Upper lobe of left lung (tissue), 6 donors: ENCODE data around the gene ATAD1. TPM values are rescaled to one million over a fixed set of nuclear protein-coding genes. Genes with fewer than 3 reads are reported as not detected.

ENCODE experiments used
- ATAC-seq, 2 donors: fragments of 200-7000 bp; cut with Tn5 transposase; one replicate each; pipeline ENCODE4 v1.9.1; 2022; ENCODE audit warnings: mild to moderate bottlenecking in 2 of 2, moderate library complexity in 2 of 2; ENCODE audit not compliant: low FRiP score in 2 of 2
- DNase-seq, 2 donors: peaks; one replicate each; pipeline ENCODE4 v3.0.0-alpha.2; 2019 to 2020
- H3K27ac ChIP-seq, 4 donors: fragments of 200-600 bp; sonication (generic); one replicate each; pipeline ENCODE4 v1.5.1; 2016 to 2019
- H3K27me3 ChIP-seq, 4 donors: fragments of 200-600 bp; sonication (generic); one replicate each; pipeline ENCODE4 v1.5.1; 2017 to 2019
- H3K36me3 ChIP-seq, 4 donors: fragments of 200-600 bp; sonication (generic); one replicate each; pipeline ENCODE4 v1.5.1; 2016 to 2019
- H3K4me1 ChIP-seq, 4 donors: fragments of 200-600 bp; sonication (generic); one replicate each; pipeline ENCODE4 v1.5.1; 2018 to 2019
- H3K4me3 ChIP-seq, 4 donors: fragments of 200-600 bp; sonication (generic); one replicate each; pipeline ENCODE4 v1.5.1; 2017 to 2019; ENCODE audit warnings: mild to moderate bottlenecking in 2 of 4, moderate library complexity in 1 of 4
- H3K9me3 ChIP-seq, 4 donors: fragments of 200-600 bp; sonication (generic); one replicate each; pipeline ENCODE4 v1.5.1; 2018 to 2019
- EP300 ChIP-seq, 4 donors: sonication (generic); formaldehyde crosslinking; IDR thresholded peaks; one replicate each; pipeline ENCODE4 v1.5.1; 2017; ENCODE audit warnings: antibody characterized with exemption in 4 of 4, control low read depth in 2 of 4
- POLR2A ChIP-seq, 4 donors: fragments of 450-650 bp; IDR thresholded peaks; one replicate each; pipeline ENCODE4 v1.5.1; 2016 to 2017; ENCODE audit warnings: antibody characterized with exemption in 4 of 4, mild to moderate bottlenecking in 2 of 4
- POLR2AphosphoS5 ChIP-seq, 2 donors: sonication (generic); formaldehyde crosslinking; IDR thresholded peaks; one replicate each; pipeline ENCODE4 v1.5.1; 2017; ENCODE audit warnings: antibody characterized with exemption in 2 of 2
- WGBS, 2 donors: methylation state at CpG; one replicate each; pipeline ENCODE4 v1.1.5; 2017 to 2018; 5-methylcytosine and 5-hydroxymethylcytosine counted together
- total RNA-seq, 6 donors: library from RNA; depleted of rRNA in 4 of 6; stranded (reverse); fragments of >200 nt in 4 of 6; gene quantifications; one replicate each; pipeline versions ENCODE4 v1.1.0 to v1.2.1, GENCODE V29; 2016 to 2021
- TF ChIP-seq, protein P1 (sequence below), 6 experiments: fragments of 450-650 bp in 4 of 6; fragments of 200-600 bp in 2 of 6; sonication (generic) in 2 of 6; IDR thresholded peaks; one replicate each; pipeline ENCODE4 v1.5.1; 2016 to 2019; ENCODE audit warnings: antibody characterized with exemption in 6 of 6
- donor health status: DM: no; HTN: no; CAD: no; lungs with moderate emphysema.
- donor health status: DM: no; HTN: yes; CAD: no; lungs with severe emphysema.

The ATAD1 gene
- total RNA-seq, 6 donors from 2014 or later: 6.3 to 66.9 (median 36.2) TPM

DNA sequence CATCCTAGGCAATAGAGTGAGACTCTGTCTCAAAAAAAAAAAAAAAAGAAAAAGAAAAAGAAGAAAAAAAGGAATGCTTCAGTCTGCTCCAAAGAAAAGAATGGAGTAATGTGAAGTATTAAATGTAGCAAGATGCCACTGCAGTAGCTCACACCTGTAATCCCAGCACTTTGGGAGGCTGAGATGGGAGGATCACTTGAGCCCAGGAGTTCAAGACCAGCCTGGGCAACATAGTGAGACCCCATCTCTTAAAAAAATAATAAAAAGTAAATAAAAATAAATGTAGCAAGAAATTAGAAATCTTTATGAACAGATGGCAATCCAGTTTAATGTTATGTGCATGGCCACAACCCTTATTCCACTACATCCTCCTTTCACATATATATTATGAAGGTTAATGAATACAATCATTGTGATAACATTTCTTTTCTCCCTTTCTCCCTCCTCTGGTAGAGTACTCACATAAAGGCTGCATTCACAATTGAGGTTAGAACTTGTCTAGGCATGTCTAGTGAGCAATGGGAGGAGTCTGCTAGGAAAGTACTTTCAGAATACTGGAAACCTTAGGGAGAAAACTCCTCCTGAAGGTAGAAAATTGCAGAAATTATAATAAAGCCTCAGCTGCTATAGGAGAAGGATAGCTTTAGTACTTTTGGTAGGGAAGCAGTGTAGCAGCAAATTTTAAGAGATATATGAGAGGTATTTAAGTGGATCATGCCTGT is 24.9 kb upstream of the ATAD1 start:
- Histone ChIP-seq H3K36me3 (no peaks in the 10 kb centered on the region), H3K4me3 (no peak overlapping the region), H3K4me1 (peaks cover 0 to 3% (median 0%) of the 10 kb centered on the region in 4 donors), H3K27ac (no peak overlapping the region), H3K9me3 (no peaks in the 10 kb centered on the region), H3K27me3 (no peaks in the 10 kb centered on the region)
- DNase-seq (no peak), ATAC-seq (peak in 1 of 2 donors; percentile 16)
- TF ChIP-seq EP300 (IDR thresholded peaks at IDR 0.05) (no peak), POLR2AphosphoS5 (IDR thresholded peaks at IDR 0.05) (no peak), POLR2A (IDR thresholded peaks at IDR 0.05) (no peak)
- TF ChIP-seq, protein P1, sequence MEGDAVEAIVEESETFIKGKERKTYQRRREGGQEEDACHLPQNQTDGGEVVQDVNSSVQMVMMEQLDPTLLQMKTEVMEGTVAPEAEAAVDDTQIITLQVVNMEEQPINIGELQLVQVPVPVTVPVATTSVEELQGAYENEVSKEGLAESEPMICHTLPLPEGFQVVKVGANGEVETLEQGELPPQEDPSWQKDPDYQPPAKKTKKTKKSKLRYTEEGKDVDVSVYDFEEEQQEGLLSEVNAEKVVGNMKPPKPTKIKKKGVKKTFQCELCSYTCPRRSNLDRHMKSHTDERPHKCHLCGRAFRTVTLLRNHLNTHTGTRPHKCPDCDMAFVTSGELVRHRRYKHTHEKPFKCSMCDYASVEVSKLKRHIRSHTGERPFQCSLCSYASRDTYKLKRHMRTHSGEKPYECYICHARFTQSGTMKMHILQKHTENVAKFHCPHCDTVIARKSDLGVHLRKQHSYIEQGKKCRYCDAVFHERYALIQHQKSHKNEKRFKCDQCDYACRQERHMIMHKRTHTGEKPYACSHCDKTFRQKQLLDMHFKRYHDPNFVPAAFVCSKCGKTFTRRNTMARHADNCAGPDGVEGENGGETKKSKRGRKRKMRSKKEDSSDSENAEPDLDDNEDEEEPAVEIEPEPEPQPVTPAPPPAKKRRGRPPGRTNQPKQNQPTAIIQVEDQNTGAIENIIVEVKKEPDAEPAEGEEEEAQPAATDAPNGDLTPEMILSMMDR (IDR thresholded peaks at IDR 0.05): no peak

DNA sequence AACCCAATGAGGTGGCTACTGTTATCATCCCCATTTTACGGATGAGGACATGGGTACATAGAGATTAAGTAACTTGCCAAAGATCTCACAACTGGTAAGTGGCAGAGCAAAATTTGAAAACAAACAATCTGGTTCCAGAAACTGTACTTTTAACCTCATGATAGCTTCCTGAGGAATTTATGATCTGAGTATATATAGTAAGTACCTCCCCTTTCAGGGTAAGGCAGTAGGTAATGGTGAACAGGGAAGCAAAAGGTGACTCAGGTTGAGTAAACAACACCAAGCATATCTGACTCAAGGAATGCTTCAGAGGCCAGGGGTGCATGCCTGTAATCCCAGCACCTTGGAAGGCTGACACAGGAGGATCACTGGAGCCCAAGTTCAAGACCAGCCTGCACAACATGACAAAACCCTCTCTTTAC is 24.2 kb upstream of the ATAD1 start:
- H3K27me3 ChIP-seq: no peaks in the 10 kb centered on the region
- peak in 1 of 2 donors; percentile 38 for DNase-seq
- H3K27ac ChIP-seq: no peak overlapping the region
- no peaks in the 10 kb centered on the region for H3K36me3 ChIP-seq
- H3K4me1 ChIP-seq: peaks cover 0 to 3% (median 0%) of the 10 kb centered on the region in 4 donors
- WGBS, 2 donors: 63 to 84% methylated on average over 1 of the region's 1 CpG
- no peak for TF ChIP-seq POLR2AphosphoS5 (IDR thresholded peaks at IDR 0.05)
- TF ChIP-seq, protein P1 (IDR thresholded peaks at IDR 0.05): no peak
- no peak for TF ChIP-seq EP300 (IDR thresholded peaks at IDR 0.05)
- H3K4me3 ChIP-seq: no peak overlapping the region
- H3K9me3 ChIP-seq: no peaks in the 10 kb centered on the region
- peak; percentile 53 to 82 for ATAC-seq

DNA sequence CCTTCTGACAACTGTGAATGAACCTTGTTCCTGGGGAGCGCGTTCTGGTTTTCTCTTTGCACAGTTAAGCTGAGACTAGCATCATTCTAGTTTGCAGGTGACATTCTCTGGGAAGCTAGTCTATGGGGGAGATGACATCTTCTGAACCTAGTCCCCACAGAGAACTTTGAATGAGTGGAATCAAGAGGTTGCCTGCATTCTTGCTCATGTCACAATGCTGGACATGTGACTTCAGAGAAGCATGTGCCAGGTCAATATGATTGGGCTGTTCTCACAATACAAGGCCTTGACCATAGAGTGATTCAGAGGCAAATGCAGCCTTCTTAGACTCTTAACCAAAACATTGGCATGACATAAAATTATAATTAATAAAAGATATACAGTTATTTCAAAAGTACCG is 23.2 kb upstream of the ATAD1 start:
- no peak overlapping the region for H3K27ac ChIP-seq
- H3K36me3 ChIP-seq: no peaks in the 10 kb centered on the region
- ATAC-seq: no peak
- no peak overlapping the region for H3K4me3 ChIP-seq
- WGBS, 2 donors: 83 to 93% methylated on average over 3 of the region's 3 CpGs
- TF ChIP-seq POLR2A (IDR thresholded peaks at IDR 0.05) (no peak), EP300 (IDR thresholded peaks at IDR 0.05) (no peak), POLR2AphosphoS5 (IDR thresholded peaks at IDR 0.05) (no peak)
- TF ChIP-seq, protein P1 (IDR thresholded peaks at IDR 0.05): no peak
- peaks cover 0 to 3% (median 0%) of the 10 kb centered on the region in 4 donors for H3K4me1 ChIP-seq
- no peaks in the 10 kb centered on the region for H3K27me3 ChIP-seq
- DNase-seq: no peak
- H3K9me3 ChIP-seq: no peaks in the 10 kb centered on the region

DNA sequence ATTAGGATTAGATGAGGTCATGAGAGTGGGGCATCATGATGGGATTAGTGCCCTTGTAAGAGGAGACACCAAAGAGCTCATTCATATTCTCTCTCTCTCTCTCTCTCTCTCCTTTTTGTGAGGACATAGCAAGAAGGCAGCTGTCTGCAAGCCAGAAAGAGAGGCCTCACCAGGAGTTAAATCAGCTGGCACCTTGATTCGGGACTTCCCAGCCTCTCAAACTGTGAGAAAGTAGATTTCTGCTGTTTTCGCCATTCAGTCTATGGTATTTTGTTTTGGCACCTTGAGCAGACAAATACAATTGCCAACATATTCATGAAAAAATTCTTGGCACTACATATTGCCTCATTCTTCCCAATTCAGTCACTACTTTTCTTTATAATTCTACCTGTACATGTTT is 20.6 kb upstream of the ATAD1 start:
- H3K27me3 ChIP-seq: no peaks in the 10 kb centered on the region
- TF ChIP-seq, protein P1 (IDR thresholded peaks at IDR 0.05): no peak
- TF ChIP-seq POLR2AphosphoS5 (IDR thresholded peaks at IDR 0.05) (no peak), POLR2A (IDR thresholded peaks at IDR 0.05) (no peak), EP300 (IDR thresholded peaks at IDR 0.05) (no peak)
- no peak for DNase-seq
- H3K4me1 ChIP-seq: peaks cover 0 to 3% (median 0%) of the 10 kb centered on the region in 4 donors
- no peak for ATAC-seq
- no peak overlapping the region for H3K4me3 ChIP-seq
- H3K9me3 ChIP-seq: no peaks in the 10 kb centered on the region
- H3K27ac ChIP-seq: no peak overlapping the region
- no peaks in the 10 kb centered on the region for H3K36me3 ChIP-seq
- 67 to 78% methylated on average over 2 of the region's 2 CpGs for WGBS, 2 donors

DNA sequence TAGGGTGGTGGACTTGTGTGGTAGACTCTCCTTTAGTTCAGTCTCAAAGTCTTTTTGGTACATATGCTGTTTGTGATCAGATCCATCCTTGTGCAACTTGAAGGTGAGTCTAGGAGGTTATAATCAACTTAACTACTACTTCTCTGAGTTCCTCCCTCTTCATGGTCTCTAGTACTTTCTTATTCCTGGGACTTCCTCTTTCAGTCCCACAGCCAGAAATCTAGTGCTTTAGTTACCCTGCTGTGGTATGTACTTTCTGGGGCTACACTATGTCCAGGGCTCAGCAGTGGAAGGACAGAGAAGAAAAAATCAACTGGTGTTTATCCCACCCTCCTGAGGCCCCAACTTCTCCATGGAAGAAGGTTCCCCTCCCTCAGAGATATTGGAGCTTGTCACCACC is 19.4 kb upstream of the ATAD1 start:
- Histone ChIP-seq H3K27me3 (no peaks in the 10 kb centered on the region), H3K27ac (no peak overlapping the region), H3K4me1 (no peaks in the 10 kb centered on the region), H3K9me3 (no peaks in the 10 kb centered on the region), H3K36me3 (no peaks in the 10 kb centered on the region), H3K4me3 (no peak overlapping the region)
- ATAC-seq: peak in 1 of 2 donors; percentile 26
- no peak for TF ChIP-seq EP300 (IDR thresholded peaks at IDR 0.05)
- TF ChIP-seq, protein P1 (IDR thresholded peaks at IDR 0.05): no peak
- TF ChIP-seq POLR2AphosphoS5 (IDR thresholded peaks at IDR 0.05): no peak
- no peak for TF ChIP-seq POLR2A (IDR thresholded peaks at IDR 0.05)
- DNase-seq: no peak
